K562 (cell line): ENCODE results near the gene ZNRF2. TPM values are rescaled to one million over a fixed set of nuclear protein-coding genes. Genes with fewer than 3 reads are reported as not detected.

ENCODE experiments used
- C11orf30 ChIP-seq: fragments of 450-650 bp; IDR thresholded peaks from 2 replicates; pipeline ENCODE4 v1.6.1; 2016; ENCODE audit warnings: low read depth, mild to moderate bottlenecking
- CBFB ChIP-seq: sonication (generic); formaldehyde crosslinking; IDR thresholded peaks from 2 replicates; pipeline ENCODE4 v1.4.0; 2020; ENCODE audit warnings: mild to moderate bottlenecking, missing genetic modification reagents
- CHCHD3 ChIP-seq: fragments of 250-450 bp; sonication (Bioruptor Pico); IDR thresholded peaks from 2 replicates; pipeline ENCODE4 v2.1.2; 2022; ENCODE audit warnings: mild to moderate bottlenecking
- CREB1 ChIP-seq, 2 experiments: sonication (generic) in 1 of 2; formaldehyde crosslinking in 1 of 2; IDR thresholded peaks; 2 replicates each; pipeline versions ENCODE4 v1.6.1 to v1.8.0; 2012 to 2022; ENCODE audit warnings: inconsistent platforms in 1 of 2, mild to moderate bottlenecking in 1 of 2, missing genetic modification reagents in 1 of 2, moderate library complexity in 1 of 2
- HDAC1 ChIP-seq, 2 experiments: fragments of 450-650 bp; IDR thresholded peaks; 2 replicates each; pipeline ENCODE4 v1.6.1; 2016 to 2017; ENCODE audit warnings: inconsistent platforms in 1 of 2, mild to moderate bottlenecking in 1 of 2, moderate library complexity in 1 of 2
- HLTF ChIP-seq: fragments of 450-650 bp; IDR thresholded peaks from 2 replicates; pipeline ENCODE4 v1.6.1; 2016
- HSF4 ChIP-seq: fragments of 250-450 bp; sonication (Bioruptor Pico); IDR thresholded peaks from 2 replicates; pipeline ENCODE4 v2.1.2; 2022; ENCODE audit warnings: mild to moderate bottlenecking, moderate library complexity, borderline replicate concordance
- IRF2 ChIP-seq: sonication (generic); formaldehyde crosslinking; IDR thresholded peaks from 2 replicates; pipeline ENCODE4 v1.8.1; 2022; ENCODE audit warnings: mild to moderate bottlenecking, missing genetic modification reagents
- KDM5B ChIP-seq: fragments of 200-600 bp; sonication (generic); IDR thresholded peaks from 2 replicates; pipeline ENCODE4 v1.6.1; 2012; ENCODE audit warnings: low read depth, mild to moderate bottlenecking, moderate library complexity, low read length, control low read depth, inconsistent platforms; ENCODE audit not compliant: insufficient replicate concordance
- LEF1 ChIP-seq: fragments of 450-650 bp; IDR thresholded peaks from 2 replicates; pipeline ENCODE4 v1.6.1; 2016; ENCODE audit warnings: mild to moderate bottlenecking
- MAFG ChIP-seq: fragments of 450-650 bp; conservative IDR thresholded peaks from 2 replicates; pipeline ENCODE4 v1.6.1; 2016; ENCODE audit warnings: missing genetic modification characterization, missing compliant biosample characterization
- MAZ ChIP-seq, 2 experiments: fragments of 450-650 bp in 1 of 2; sonication (generic) in 1 of 2; formaldehyde crosslinking; IDR thresholded peaks in 1 of 2; conservative IDR thresholded peaks in 1 of 2; 2 replicates each; pipeline versions ENCODE4 v1.4.0 to v1.5.0; 2020; ENCODE audit warnings: mild to moderate bottlenecking in 1 of 2, missing genetic modification reagents in 1 of 2
- MEF2D ChIP-seq: conservative IDR thresholded peaks from 2 replicates; pipeline ENCODE4 v1.6.1; 2016; ENCODE audit warnings: low read depth, missing genetic modification characterization, missing compliant biosample characterization
- MIER1 ChIP-seq: fragments of 450-650 bp; IDR thresholded peaks from 2 replicates; pipeline ENCODE4 v1.6.1; 2016; ENCODE audit warnings: antibody characterized with exemption, mild to moderate bottlenecking, low read depth
- POU5F1 ChIP-seq: fragments of 150-350 bp; IDR thresholded peaks from 2 replicates; pipeline ENCODE4 v1.6.1; 2014; ENCODE audit warnings: borderline replicate concordance, low read length, low read depth, mild to moderate bottlenecking; ENCODE audit not compliant: partially characterized antibody
- PPARD ChIP-seq: fragments of 250-450 bp; sonication (Bioruptor Pico); IDR thresholded peaks from 2 replicates; pipeline ENCODE4 v1.8.0; 2022; ENCODE audit warnings: inconsistent platforms, mild to moderate bottlenecking, moderate library complexity
- TAF1 ChIP-seq: IDR thresholded peaks from 2 replicates; pipeline ENCODE4 v1.6.1; 2011; ENCODE audit warnings: mild to moderate bottlenecking, low read length, moderate library complexity; ENCODE audit not compliant: insufficient read depth, control insufficient read depth, severe bottlenecking; ENCODE audit errors: extremely low read depth
- TAF15 ChIP-seq: fragments of 200-400 bp; formaldehyde crosslinking; IDR thresholded peaks from 2 replicates; pipeline ENCODE4 v1.6.1; 2017; ENCODE audit warnings: mild to moderate bottlenecking, low read depth, low read length, moderate library complexity
- polyA plus RNA-seq, 8 experiments: library from polyadenylated mRNA; depleted of rRNA in 4 of 8; stranded (reverse) in 5 of 8; unstranded in 3 of 8; fragments of >200 nt; fragmentation: Nextera tagmentation in 2 of 8; fragmentation: Illumina TruSeq in 1 of 8; extraction: Ambion mirVana in 2 of 8; extraction: Trizol in 1 of 8; gene quantifications; 2 replicates each; pipeline versions ENCODE4 v1.2.1 to v1.2.3, GENCODE V29; 2011 to 2014; ENCODE audit warnings: inconsistent platforms in 1 of 8, missing spikeins in 1 of 8
- total RNA-seq, 7 experiments: library from RNA; depleted of rRNA in 6 of 7; stranded (reverse); fragments of >200 nt in 6 of 7; fragmentation: Illumina TruSeq in 2 of 7; extraction: Trizol in 2 of 7; gene quantifications; 2 replicates each; pipeline versions ENCODE4 v1.2.1 to v1.2.3, GENCODE V29; 2011 to 2021; ENCODE audit warnings: low replicate concordance in 1 of 7
- TF ChIP-seq, protein P1 (sequence below): fragments of 250-450 bp; sonication (Bioruptor Pico); IDR thresholded peaks from 2 replicates; pipeline ENCODE4 v1.9.0; 2021; ENCODE audit warnings: mild to moderate bottlenecking
- TF ChIP-seq, protein P2 (sequence below), 2 experiments: fragments of 450-650 bp; IDR thresholded peaks; 2 replicates each; pipeline ENCODE4 v1.6.1; 2016
- TF ChIP-seq, protein P3 (sequence below): sonication (generic); formaldehyde crosslinking; IDR thresholded peaks from 2 replicates; pipeline ENCODE4 v1.8.0; 2023; ENCODE audit warnings: mild to moderate bottlenecking, missing genetic modification reagents

The ZNRF2 gene
- total and polyA plus RNA-seq, 9 of the 15 experiments (the other 6 are each of a cell fraction or from before 2014, with no cell fraction given): 1.1 to 13.9 (median 5.5) TPM

DNA sequence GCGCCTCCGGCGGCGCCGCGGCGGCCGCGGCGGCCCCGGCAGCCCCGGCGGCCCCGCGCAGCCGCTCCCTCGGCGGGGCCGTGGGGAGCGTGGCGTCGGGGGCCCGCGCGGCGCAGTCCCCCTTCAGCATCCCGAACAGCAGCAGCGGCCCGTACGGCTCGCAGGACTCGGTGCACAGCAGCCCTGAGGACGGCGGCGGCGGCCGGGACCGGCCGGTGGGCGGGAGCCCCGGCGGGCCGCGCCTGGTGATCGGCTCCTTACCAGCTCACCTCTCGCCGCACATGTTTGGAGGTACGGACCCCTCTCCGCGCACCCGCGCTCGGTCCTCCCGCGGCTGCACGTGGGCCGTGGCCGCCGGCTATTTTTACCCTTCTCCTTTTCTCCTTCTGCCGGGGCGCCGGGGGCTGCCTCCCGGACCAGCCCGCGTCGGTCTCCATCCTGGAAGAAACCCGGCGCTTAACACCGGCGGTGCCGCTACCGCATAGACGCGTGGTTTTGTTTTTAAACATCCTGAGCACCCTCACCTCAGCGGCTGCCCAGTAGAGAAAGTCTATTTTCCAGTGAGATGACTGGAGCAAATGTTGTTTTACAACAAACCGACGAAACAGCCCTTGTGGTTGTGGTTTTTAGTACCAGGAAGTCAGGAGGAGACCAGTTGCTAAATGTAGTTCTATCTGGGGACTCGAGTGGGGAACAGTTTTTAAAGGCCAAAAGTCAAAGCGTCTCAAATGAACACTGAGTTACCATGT lies 1.3 kb downstream of the ZNRF2 start (continued):
- TF ChIP-seq CBFB: 0 out of 2 replicates have a peak, but pooled peaks have one; percentile 53
- no peak for TF ChIP-seq LEF1
- TF ChIP-seq KDM5B: no peak
- TF ChIP-seq HSF4 (CRISPR knock-in tag): no peak
- peak; percentile 21 for TF ChIP-seq TAF1
- no peak for TF ChIP-seq C11orf30
- TF ChIP-seq, protein P1, sequence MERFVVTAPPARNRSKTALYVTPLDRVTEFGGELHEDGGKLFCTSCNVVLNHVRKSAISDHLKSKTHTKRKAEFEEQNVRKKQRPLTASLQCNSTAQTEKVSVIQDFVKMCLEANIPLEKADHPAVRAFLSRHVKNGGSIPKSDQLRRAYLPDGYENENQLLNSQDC (CRISPR knock-in tag): no peak
- no peak for TF ChIP-seq CREB1 (IDR thresholded peaks at IDR 0.05)
- TF ChIP-seq CREB1 (CRISPR knock-in tag; IDR thresholded peaks at IDR 0.05): no peak
- no peak for TF ChIP-seq TAF15
- no peak for TF ChIP-seq MAFG (tag)
- no peak for TF ChIP-seq MEF2D
- TF ChIP-seq, protein P2, sequence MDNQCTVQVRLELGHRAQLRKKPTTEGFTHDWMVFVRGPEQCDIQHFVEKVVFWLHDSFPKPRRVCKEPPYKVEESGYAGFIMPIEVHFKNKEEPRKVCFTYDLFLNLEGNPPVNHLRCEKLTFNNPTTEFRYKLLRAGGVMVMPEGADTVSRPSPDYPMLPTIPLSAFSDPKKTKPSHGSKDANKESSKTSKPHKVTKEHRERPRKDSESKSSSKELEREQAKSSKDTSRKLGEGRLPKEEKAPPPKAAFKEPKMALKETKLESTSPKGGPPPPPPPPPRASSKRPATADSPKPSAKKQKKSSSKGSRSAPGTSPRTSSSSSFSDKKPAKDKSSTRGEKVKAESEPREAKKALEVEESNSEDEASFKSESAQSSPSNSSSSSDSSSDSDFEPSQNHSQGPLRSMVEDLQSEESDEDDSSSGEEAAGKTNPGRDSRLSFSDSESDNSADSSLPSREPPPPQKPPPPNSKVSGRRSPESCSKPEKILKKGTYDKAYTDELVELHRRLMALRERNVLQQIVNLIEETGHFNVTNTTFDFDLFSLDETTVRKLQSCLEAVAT (IDR thresholded peaks at IDR 0.05): peak in 1 of 2 experiments; percentile 81; a peak in 2 of 4 replicates
- TF ChIP-seq, protein P3, sequence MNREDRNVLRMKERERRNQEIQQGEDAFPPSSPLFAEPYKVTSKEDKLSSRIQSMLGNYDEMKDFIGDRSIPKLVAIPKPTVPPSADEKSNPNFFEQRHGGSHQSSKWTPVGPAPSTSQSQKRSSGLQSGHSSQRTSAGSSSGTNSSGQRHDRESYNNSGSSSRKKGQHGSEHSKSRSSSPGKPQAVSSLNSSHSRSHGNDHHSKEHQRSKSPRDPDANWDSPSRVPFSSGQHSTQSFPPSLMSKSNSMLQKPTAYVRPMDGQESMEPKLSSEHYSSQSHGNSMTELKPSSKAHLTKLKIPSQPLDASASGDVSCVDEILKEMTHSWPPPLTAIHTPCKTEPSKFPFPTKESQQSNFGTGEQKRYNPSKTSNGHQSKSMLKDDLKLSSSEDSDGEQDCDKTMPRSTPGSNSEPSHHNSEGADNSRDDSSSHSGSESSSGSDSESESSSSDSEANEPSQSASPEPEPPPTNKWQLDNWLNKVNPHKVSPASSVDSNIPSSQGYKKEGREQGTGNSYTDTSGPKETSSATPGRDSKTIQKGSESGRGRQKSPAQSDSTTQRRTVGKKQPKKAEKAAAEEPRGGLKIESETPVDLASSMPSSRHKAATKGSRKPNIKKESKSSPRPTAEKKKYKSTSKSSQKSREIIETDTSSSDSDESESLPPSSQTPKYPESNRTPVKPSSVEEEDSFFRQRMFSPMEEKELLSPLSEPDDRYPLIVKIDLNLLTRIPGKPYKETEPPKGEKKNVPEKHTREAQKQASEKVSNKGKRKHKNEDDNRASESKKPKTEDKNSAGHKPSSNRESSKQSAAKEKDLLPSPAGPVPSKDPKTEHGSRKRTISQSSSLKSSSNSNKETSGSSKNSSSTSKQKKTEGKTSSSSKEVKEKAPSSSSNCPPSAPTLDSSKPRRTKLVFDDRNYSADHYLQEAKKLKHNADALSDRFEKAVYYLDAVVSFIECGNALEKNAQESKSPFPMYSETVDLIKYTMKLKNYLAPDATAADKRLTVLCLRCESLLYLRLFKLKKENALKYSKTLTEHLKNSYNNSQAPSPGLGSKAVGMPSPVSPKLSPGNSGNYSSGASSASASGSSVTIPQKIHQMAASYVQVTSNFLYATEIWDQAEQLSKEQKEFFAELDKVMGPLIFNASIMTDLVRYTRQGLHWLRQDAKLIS: no peak
- TF ChIP-seq CHCHD3 (CRISPR knock-in tag): no peak
- TF ChIP-seq PPARD (CRISPR knock-in tag): no peak
- TF ChIP-seq HLTF: no peak
- TF ChIP-seq HDAC1 (IDR thresholded peaks at IDR 0.05): no peak; a peak in 1 of 4 replicates
- peak in 1 of 2 experiments; percentile 20; a peak in 1 of 4 replicates for TF ChIP-seq MAZ (CRISPR knock-in tag; conservative IDR thresholded peaks at IDR 0.05 in 1 of 2, IDR thresholded peaks at IDR 0.05 in 1 of 2)
- TF ChIP-seq MIER1: no peak
- TF ChIP-seq IRF2 (CRISPR knock-in tag): no peak
- no peak for TF ChIP-seq POU5F1
